Nephron progenitor cell (in vitro differentiated cells): ENCODE results near the gene C9orf78.

Source experiments
- DNase-seq: peaks from one replicate; pipeline ENCODE4 v3.0.0; 2021
- H3K27ac Mint-ChIP-seq: 2 replicates; pipeline ENCODE4 v1.8.0; 2021; ENCODE audit warnings: mild to moderate bottlenecking, moderate library complexity, mixed read lengths
- H3K27me3 Mint-ChIP-seq: 2 replicates; pipeline ENCODE4 v1.8.0; 2021; ENCODE audit warnings: mild to moderate bottlenecking, low read depth, mixed read lengths; ENCODE audit not compliant: poor library complexity
- H3K36me3 Mint-ChIP-seq: 2 replicates; pipeline ENCODE4 v1.8.0; 2021; ENCODE audit warnings: low read depth, mixed read lengths
- H3K4me1 Mint-ChIP-seq: 2 replicates; pipeline ENCODE4 v1.8.0; 2021; ENCODE audit warnings: mixed read lengths
- H3K4me3 Mint-ChIP-seq: 2 replicates; pipeline ENCODE4 v1.8.0; 2021; ENCODE audit warnings: mild to moderate bottlenecking, moderate library complexity, mixed read lengths
- H3K9me3 Mint-ChIP-seq: 2 replicates; pipeline ENCODE4 v1.8.0; 2021; ENCODE audit warnings: mild to moderate bottlenecking, moderate library complexity, mixed read lengths
- CTCF ChIP-seq: fragments of 200-600 bp; sonication (generic); IDR thresholded peaks from 2 replicates; pipeline ENCODE4 v1.5.0; 2021; ENCODE audit warnings: antibody characterized with exemption

C9orf78 gene

GRCh38 chr9:129879103-129879699 lies 44.1 kb upstream of the C9orf78 start:
- Mint-ChIP-seq H3K36me3 (peaks cover 9% of the 10 kb centered on the region), H3K4me1 (peaks cover 9% of the 10 kb centered on the region), H3K27ac (peak overlapping the region; percentile 45), H3K4me3 (no peak overlapping the region), H3K27me3 (no peaks in the 10 kb centered on the region), H3K9me3 (no peaks in the 10 kb centered on the region)
- DNase-seq, result no peak
- no peak for TF ChIP-seq CTCF

- Mint-ChIP-seq H3K4me1 (peaks cover 14% of the 10 kb centered on the region), H3K27ac (no peak overlapping the region), H3K4me3 (no peak overlapping the region), H3K36me3 (peaks cover 18% of the 10 kb centered on the region), H3K27me3 (no peaks in the 10 kb centered on the region), H3K9me3 (no peaks in the 10 kb centered on the region)
- DNase-seq, result no peak
- no peak for TF ChIP-seq CTCF
Observed at GRCh38 chr9:129878291-129878690, 43.2 kb upstream of the C9orf78 start.

DNA sequence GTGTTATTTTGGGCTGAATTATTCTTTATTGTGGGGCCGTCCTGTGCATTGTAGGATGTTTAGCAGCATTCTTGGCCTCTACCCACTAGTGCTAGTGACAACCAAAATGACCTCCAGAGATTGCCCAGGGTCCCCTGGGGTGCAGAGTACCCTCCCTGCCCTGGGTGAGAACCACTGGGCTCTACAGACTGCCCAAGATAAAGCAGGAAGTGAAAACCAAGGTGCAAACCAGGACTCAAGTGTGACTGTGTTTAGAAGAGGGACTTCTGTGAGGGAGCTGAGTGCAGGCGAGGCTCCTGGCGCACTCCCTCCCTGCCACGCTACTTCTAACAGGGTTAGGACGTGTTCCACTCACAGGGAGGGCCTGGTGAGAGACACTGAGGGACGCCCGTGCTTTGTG lies 41.7 kb upstream of the C9orf78 start:
- Mint-ChIP-seq H3K4me1 (peaks cover 22% of the 10 kb centered on the region), H3K4me3 (no peak overlapping the region), H3K9me3 (no peaks in the 10 kb centered on the region), H3K36me3 (peaks cover 16% of the 10 kb centered on the region), H3K27me3 (no peaks in the 10 kb centered on the region), H3K27ac (no peak overlapping the region)
- no peak for TF ChIP-seq CTCF
- DNase-seq, result no peak

GRCh38 chr9:129875687-129876395 lies 40.8 kb upstream of the C9orf78 start:
- Mint-ChIP-seq H3K36me3 (peaks cover 20% of the 10 kb centered on the region), H3K4me3 (no peak overlapping the region), H3K27me3 (no peaks in the 10 kb centered on the region), H3K27ac (no peak overlapping the region), H3K9me3 (no peaks in the 10 kb centered on the region), H3K4me1 (peaks cover 30% of the 10 kb centered on the region)
- DNase-seq, result no peak
- no peak for TF ChIP-seq CTCF

DNA sequence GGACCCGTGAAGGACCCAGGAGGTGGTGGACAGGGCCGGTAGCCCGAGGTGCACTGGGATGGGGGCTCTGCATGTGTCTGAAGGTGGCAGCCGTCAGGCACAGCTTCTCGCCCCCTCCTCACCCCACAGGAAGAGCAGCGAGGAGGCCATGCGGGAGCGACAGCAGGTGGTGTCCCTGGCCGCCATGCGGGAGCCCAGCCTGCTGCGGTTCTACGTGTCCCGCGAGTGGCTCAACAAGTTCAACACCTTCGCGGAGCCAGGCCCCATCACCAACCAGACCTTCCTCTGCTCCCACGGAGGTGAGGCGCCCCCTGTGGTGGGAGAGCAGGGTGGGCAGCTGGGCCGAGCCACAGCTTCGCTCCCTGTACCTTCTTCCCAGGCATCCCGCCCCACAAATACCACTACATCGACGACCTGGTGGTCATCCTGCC lies 40.1 kb upstream of the C9orf78 start:
- H3K4me3 Mint-ChIP-seq, result no peak overlapping the region
- no peak for DNase-seq
- H3K4me1 Mint-ChIP-seq, result peaks cover 34% of the 10 kb centered on the region
- H3K27ac Mint-ChIP-seq, result no peak overlapping the region
- H3K9me3 Mint-ChIP-seq, result no peaks in the 10 kb centered on the region
- peak; percentile 19 for TF ChIP-seq CTCF
- peaks cover 21% of the 10 kb centered on the region for H3K36me3 Mint-ChIP-seq
- no peaks in the 10 kb centered on the region for H3K27me3 Mint-ChIP-seq
